GM21723 (cell line): Measurements from ENCODE around the gene ADCY9.
"Not testable (repeated sequence)": the region's sequence is repeated elsewhere in the genome, so short reads cannot be mapped to it uniquely, and the experiment has no call there.

Source experiments
- ATAC-seq: cut with Tn5 transposase; IDR thresholded peaks from one replicate; pipeline ENCODE4 v1.9.1; 2021; ENCODE audit warnings: mild to moderate bottlenecking, moderate library complexity; ENCODE audit not compliant: unreplicated experiment

Gene ADCY9

GRCh38 chr16:3934491-3935181 lies 181.6 kb downstream of the ADCY9 start:
- no peak for ATAC-seq

- not testable (repeated sequence) for ATAC-seq
These were observed 189.1 kb downstream of the ADCY9 start for GRCh38 chr16:3927147-3927546.

- no peak for ATAC-seq
These were observed 191.5 kb downstream of the ADCY9 start for GRCh38 chr16:3924763-3925162.

GRCh38 chr16:3922241-3922640 lies 194.0 kb downstream of the ADCY9 start:
- no peak for ATAC-seq

- no peak for ATAC-seq
These were observed 196.0 kb downstream of the ADCY9 start for GRCh38 chr16:3920206-3920605.

GRCh38 chr16:3919413-3919812 lies 196.8 kb downstream of the ADCY9 start:
- ATAC-seq = no peak

GRCh38 chr16:3915426-3916260 lies 200.6 kb downstream of the ADCY9 start:
- no peak for ATAC-seq

- no peak for ATAC-seq
These were observed 203.3 kb downstream of the ADCY9 start for GRCh38 chr16:3912897-3913296.
